Activated naive CD8-positive, alpha-beta T cell treated with anti-CD3 and anti-CD28 coated beads, Interleukin-2, amount 10 ng/mL, durations not matched to agents 7 days and 5 days (primary cell): ENCODE measurements around the gene BTLA. TPM values are rescaled to one million over a fixed set of nuclear protein-coding genes. Genes with fewer than 3 reads are reported as not detected.
"Not testable (repeated sequence)": the region's sequence is repeated elsewhere in the genome, so short reads cannot be mapped to it uniquely, and the experiment has no call there.

Experiments used
- ATAC-seq: fragments of 150-1000 bp; cut with Tn5 transposase; one replicate; pipeline ENCODE4 v1.10.0; 2021; ENCODE audit warnings: low read depth, moderate library complexity
- POLR2A ChIA-PET: fragments of 350-600 bp; sonication (Branson Sonifier 250); formaldehyde crosslinking; loops from one replicate; lab custom pipeline; 2021; ENCODE audit warnings: antibody characterized with exemption; lab: Charles Lee
- DNase-seq: peaks from one replicate; pipeline ENCODE4 v3.0.0; 2021
- H3K27ac Mint-ChIP-seq: one replicate; pipeline ENCODE4 v1.8.0; 2022; ENCODE audit warnings: mild to moderate bottlenecking, mixed read lengths
- H3K27me3 Mint-ChIP-seq: one replicate; pipeline ENCODE4 v1.8.0; 2022; ENCODE audit warnings: mild to moderate bottlenecking, moderate library complexity, mixed read lengths
- H3K36me3 Mint-ChIP-seq: one replicate; pipeline ENCODE4 v1.8.0; 2021; ENCODE audit warnings: mild to moderate bottlenecking, mixed read lengths
- H3K4me1 Mint-ChIP-seq: one replicate; pipeline ENCODE4 v1.8.0; 2021; ENCODE audit warnings: mixed read lengths
- H3K4me3 Mint-ChIP-seq: one replicate; pipeline ENCODE4 v1.8.0; 2022; ENCODE audit warnings: mild to moderate bottlenecking, moderate library complexity, mixed read lengths
- H3K9me3 Mint-ChIP-seq: one replicate; pipeline ENCODE4 v1.8.0; 2021; ENCODE audit warnings: mixed read lengths
- total RNA-seq, 2 experiments: library from RNA; stranded (reverse); gene quantifications; one replicate each; pipeline ENCODE4 v1.2.3, GENCODE V29; 2021

Gene BTLA, protein sequence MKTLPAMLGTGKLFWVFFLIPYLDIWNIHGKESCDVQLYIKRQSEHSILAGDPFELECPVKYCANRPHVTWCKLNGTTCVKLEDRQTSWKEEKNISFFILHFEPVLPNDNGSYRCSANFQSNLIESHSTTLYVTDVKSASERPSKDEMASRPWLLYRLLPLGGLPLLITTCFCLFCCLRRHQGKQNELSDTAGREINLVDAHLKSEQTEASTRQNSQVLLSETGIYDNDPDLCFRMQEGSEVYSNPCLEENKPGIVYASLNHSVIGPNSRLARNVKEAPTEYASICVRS
- 10 to 100 TPM; 27.8 to 29.8 TPM for total RNA-seq

DNA sequence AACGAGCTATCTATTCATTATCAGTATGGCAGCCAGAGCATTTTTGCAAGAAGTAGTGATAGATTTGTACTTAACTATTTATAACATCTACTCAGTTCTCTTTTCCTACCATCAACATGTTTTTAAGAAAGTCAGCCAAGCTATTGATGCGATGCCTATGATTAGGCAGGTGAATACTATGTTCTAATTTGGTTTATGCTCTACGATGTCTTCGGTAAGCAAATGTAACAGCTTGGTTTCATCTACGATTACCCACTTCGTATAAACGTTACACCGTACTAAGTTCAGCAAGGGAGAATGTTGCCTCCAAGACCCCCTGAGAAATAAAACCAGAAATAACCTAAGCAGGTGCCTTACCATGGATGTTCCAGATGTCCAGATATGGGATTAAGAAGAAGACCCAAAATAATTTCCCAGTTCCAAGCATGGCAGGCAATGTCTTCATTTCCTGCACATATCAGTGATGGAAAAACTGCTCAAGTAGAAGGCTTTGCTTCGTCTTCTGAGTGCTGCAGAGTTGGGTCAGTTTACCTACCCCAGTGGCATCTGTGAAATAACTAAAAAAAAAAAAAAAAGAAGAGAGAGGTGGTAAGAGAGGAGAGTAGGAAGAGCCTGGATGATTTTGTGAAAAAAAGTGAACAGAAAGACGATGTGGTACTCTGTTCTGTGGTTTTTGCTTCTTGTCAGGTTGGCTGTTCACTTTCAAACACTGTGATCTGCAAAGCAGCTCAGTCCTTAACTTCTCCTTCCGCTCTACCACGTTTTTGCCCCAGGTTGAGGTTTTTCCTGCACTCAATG, at the start of gene BTLA:
Gene BTLA, minus strand, starts transcription at position 559 of the 798 bp plus-strand sequence. Its CDS starts 114 bp downstream, at position 445.
- H3K4me1 Mint-ChIP-seq: peaks cover 41% of the 10 kb centered on the region
- peak within 1 kb of the TSS; percentile 95 for H3K27ac Mint-ChIP-seq
- POLR2A ChIA-PET: interaction anchor here (0.7 to 3.0 kb wide), 17 partner anchors 8 to 952 kb away, joined by 3 to 15 read pairs (median 3); partner anchors contain the start of genes ATG3 and SLC35A5
- peaks cover 4% of the 10 kb centered on the region for H3K9me3 Mint-ChIP-seq
- H3K36me3 Mint-ChIP-seq: peaks cover 13% of the 10 kb centered on the region
- ATAC-seq (peak; percentile 66), DNase-seq (no peak)
- H3K27me3 Mint-ChIP-seq: no peaks in the 10 kb centered on the region
- peak within 1 kb of the TSS; percentile 99 for H3K4me3 Mint-ChIP-seq

DNA sequence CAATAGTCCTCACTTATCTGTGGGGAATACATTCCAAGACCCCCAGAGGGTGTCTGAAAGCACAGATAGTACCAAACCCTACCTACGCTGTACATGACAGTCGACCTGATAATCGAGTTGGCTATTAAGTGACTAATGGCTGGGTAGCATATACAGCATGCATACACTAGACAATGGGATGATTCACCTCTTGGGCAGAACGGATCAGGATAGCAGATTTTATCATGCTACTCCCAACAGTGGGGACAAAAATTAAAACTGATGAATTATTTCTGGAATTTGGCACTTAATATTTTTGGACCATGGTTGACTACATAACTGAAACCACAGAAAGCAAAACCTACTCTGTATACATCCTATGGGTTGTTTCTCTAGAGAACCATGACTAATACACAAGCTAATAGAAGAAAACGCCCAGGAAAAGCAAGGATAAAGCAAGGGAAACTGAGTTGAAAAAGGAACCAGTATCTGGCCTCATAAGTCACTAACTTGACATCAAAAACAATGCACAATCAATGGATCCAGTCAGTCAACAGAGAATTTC, 47.0 kb upstream of the BTLA start:
- DNase-seq (no peak), ATAC-seq (no peak)
- Mint-ChIP-seq H3K4me1 (peaks cover 4% of the 10 kb centered on the region), H3K4me3 (no peak overlapping the region), H3K36me3 (peaks cover 40% of the 10 kb centered on the region), H3K27ac (no peak overlapping the region), H3K27me3 (no peaks in the 10 kb centered on the region), H3K9me3 (no peaks in the 10 kb centered on the region)
- POLR2A ChIA-PET: no interaction called here

DNA sequence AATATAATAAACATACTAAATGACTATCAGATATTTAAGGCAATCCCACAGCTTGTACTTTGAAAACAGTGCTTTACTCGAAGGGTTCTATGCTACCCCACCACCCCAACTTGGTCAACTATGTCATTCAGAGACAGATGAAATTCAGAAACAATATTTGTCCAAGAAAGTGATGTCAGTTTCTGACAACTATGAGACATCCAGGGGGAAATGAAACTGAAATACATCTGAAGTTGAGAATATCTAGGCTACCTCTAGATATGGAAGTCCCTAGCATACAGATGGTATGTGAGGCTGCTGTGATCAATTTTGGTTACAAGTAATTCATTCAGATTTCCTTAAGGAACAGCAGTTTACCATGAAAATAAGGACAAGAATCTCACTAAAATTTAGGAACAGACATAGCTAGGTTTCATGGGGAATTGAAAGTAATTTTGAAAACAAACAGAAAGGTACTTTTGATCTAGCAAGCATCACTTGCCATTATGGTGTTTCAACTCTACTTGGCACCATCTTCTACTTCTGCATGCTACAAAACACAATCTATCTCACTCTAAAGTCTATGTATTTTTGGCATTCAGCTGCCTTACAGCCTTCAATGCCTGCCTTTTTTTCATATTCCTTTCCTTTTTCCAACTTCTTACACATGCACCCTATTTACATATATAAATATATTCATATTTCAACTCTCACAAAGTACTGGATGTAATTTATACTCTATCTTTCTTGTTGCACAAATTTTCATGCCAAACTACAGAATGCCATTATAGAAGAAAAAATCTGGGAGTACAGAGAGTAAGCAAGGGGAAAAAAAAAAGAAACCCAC, 40.8 kb upstream of the BTLA start:
- Mint-ChIP-seq H3K36me3 (peaks cover 51% of the 10 kb centered on the region), H3K4me1 (peaks cover 21% of the 10 kb centered on the region), H3K27ac (peak overlapping the region; percentile 32), H3K27me3 (no peaks in the 10 kb centered on the region), H3K9me3 (no peaks in the 10 kb centered on the region), H3K4me3 (no peak overlapping the region)
- ATAC-seq (no peak), DNase-seq (no peak)
- POLR2A ChIA-PET: no interaction called here

DNA sequence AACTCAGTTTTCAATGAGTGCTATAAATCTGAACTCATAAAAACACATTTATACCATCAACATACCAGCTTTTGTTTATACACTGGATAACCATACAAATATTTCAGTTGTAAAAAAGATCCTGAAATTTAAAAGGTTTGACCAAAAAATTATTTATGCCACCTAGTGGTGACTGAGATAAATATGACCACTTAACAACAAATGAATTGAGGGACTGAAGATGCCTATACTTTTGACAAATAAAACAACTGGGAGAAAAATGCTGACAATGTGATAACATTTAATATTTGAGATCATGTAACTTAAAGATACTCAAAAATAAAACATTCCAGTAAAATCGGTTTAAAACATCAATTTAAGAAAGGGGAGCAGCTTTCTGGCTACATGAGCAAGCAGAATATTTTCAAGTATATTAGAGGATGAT, 32.1 kb upstream of the BTLA start:
- no peak for DNase-seq
- POLR2A ChIA-PET: no interaction called here
- Mint-ChIP-seq H3K9me3 (no peaks in the 10 kb centered on the region), H3K27me3 (no peaks in the 10 kb centered on the region), H3K27ac (no peak overlapping the region), H3K4me3 (no peak overlapping the region), H3K36me3 (peaks cover 5% of the 10 kb centered on the region), H3K4me1 (peaks cover 1% of the 10 kb centered on the region)
- ATAC-seq: no peak

DNA sequence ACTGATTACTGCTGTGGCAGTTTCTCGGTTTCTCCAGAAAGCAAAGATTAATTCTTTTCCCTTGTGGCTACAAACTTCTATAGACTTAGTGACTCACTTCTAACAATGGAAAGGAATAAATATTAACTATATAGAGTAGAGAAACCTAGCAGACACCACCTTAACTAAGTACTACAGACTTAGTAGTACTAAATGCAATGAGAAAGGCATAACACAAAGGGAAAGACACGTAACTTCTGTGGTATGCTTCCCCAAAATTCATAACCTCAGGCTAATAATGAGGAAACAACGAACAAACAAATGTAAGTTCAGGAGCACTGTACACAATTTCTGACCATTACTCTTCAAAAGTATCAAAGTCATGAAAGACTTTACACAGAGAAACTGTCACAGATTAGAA, 31.3 kb upstream of the BTLA start:
- DNase-seq: no peak
- H3K36me3 Mint-ChIP-seq: peaks cover 6% of the 10 kb centered on the region
- ATAC-seq: no peak
- POLR2A ChIA-PET: no interaction called here
- no peak overlapping the region for H3K27ac Mint-ChIP-seq
- no peaks in the 10 kb centered on the region for H3K27me3 Mint-ChIP-seq
- peaks cover 1% of the 10 kb centered on the region for H3K4me1 Mint-ChIP-seq
- no peaks in the 10 kb centered on the region for H3K9me3 Mint-ChIP-seq
- no peak overlapping the region for H3K4me3 Mint-ChIP-seq

DNA sequence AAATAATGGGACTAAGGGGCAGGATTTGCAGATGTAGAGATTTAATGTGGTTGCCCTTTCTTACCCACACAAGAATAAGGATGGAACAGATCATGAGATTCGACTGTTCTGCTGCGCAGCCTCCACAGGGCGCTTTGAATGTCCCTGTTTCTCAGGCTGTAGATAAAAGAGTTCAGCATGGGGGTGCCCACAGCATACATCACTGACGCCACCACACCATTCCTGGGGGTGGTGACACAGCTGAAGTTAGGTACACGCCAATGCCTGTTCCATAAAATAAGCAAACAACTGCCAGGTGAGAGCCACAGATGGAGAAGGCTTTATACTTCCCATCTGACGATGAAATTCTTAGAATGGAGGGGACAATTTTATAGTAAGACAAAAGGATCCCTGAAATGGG, 24.9 kb upstream of the BTLA start:
- ATAC-seq, POLR2A ChIA-PET, DNase-seq, H3K4me3 Mint-ChIP-seq, H3K27ac Mint-ChIP-seq, H3K4me1 Mint-ChIP-seq, H3K36me3 Mint-ChIP-seq, H3K27me3 Mint-ChIP-seq, H3K9me3 Mint-ChIP-seq: not testable (repeated sequence)

DNA sequence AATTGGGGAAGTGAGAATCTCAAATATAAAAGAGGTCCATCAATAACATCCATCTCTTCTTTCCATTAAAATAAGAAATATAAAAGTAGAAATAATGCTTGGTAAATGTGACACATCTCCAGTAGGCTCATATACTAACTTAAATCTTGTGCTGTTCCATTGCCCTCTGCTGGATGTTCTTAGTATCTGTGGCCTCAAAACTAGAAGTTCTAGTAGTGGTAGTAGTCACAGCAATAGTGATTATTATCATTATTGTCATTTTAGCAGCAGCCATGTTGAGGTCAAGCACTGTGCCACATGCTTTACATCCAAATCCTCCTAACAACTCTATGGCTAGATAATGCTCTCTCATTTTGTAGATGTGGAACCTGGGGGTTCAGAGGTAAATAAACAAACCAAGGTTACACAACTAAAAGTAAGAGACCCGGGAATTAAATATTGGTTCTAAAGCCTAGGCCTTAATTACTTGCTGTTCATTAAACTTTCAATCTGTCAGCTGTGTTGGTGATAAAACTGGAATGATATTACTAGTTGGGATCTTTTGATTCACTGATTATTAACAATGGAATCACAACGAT, 20.2 kb upstream of the BTLA start:
- no peak overlapping the region for H3K27ac Mint-ChIP-seq

DNA sequence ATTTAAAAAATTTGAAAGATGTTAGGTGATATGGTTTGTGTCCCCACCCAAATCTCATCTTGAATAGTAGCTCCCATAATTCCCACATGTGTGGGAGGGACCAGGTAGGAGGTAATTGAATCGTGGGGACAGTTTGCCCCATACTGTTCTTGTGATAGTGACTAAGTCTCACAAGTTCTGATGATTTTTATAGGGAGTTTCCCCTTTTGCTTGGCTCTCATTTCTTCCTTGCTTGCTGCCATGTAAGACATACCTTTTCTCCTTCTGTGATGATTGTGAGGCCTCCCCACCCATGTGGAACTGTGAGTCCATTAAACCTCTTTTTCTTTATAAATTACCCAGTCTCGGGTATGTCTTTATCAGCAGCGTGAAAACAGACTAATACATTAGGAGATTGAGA, 19.7 kb upstream of the BTLA start:
- H3K4me1 Mint-ChIP-seq: peaks cover 11% of the 10 kb centered on the region
- not testable (repeated sequence) for ATAC-seq

More for the DNA sequence above, 20.2 kb upstream of the BTLA start:
- Mint-ChIP-seq H3K36me3 (peaks cover 7% of the 10 kb centered on the region), H3K9me3 (peaks cover 2% of the 10 kb centered on the region), H3K4me3 (no peak overlapping the region), H3K27me3 (no peaks in the 10 kb centered on the region), H3K4me1 (peaks cover 10% of the 10 kb centered on the region)
- DNase-seq (no peak), ATAC-seq (peak; percentile 62)
- POLR2A ChIA-PET: interaction anchor here (1.1 kb wide), 2 partner anchors 186 kb away, joined by 3 to 6 read pairs; partner anchors contain the start of gene CD200

DNA sequence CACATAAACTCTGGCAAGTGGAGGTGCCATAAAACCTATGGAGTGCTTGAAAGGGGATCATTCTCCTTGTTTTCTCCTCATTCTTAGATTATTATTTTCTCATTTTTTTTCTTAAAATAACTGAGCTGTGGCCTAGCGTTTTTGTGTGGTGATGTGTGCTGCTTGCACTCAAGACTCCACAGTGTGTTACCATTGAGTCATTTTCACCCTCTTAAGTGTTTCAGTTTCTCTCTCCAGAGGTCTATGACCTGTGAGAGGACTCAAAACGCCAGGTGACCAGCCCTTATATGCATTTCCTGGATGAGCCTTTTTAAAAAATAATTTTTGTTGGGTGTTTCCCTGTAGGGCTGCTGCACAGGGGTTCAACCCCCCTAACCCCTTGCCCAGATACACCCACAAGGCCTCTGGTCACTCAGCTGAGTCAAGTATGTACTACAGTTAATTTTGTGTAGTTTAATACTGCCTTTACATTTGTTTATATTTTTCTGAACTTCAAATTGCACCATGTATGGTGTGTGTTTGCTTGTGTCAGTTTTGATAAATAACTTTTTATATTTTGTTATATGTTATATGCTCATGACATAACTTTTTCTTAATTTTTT, 15.4 kb upstream of the BTLA start:
- peaks cover 9% of the 10 kb centered on the region for H3K9me3 Mint-ChIP-seq

More for the DNA sequence above, 19.7 kb upstream of the BTLA start:
- not testable (repeated sequence) for H3K27ac Mint-ChIP-seq, H3K27me3 Mint-ChIP-seq, H3K4me3 Mint-ChIP-seq, H3K9me3 Mint-ChIP-seq, H3K36me3 Mint-ChIP-seq, DNase-seq
- POLR2A ChIA-PET: interaction anchor here (0.8 to 1.1 kb wide), 2 partner anchors 54 to 186 kb away, joined by 3 to 6 read pairs; partner anchors contain the start of gene CD200

DNA sequence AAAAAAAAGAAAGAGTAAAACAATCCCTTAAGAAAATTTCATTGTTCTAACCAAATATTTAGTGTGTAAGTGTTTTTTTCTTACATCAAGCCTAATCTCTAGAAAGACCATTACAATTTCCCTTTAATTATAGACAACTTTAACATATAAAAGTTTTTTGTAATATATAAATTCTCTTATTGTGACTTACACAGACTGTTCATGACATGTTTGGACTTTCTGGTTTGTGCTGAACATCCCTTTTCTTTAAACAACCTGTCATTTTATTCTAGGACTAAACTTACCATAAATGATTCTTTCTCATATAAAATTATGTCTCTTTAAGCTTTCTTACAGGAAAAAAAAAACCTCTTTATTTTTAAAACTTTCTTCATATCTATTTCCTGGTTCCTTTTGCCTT, 13.0 kb upstream of the BTLA start:
- Mint-ChIP-seq H3K4me3 (no peak overlapping the region), H3K36me3 (peaks cover 17% of the 10 kb centered on the region), H3K9me3 (peaks cover 9% of the 10 kb centered on the region), H3K27me3 (no peaks in the 10 kb centered on the region), H3K4me1 (peaks cover 4% of the 10 kb centered on the region), H3K27ac (no peak overlapping the region)
- no peak for DNase-seq
- POLR2A ChIA-PET: interaction anchor here (1.0 kb wide), 1 partner anchor 13 kb away, joined by 4 read pairs; the partner anchor contains the start of gene BTLA
- no peak for ATAC-seq

More for the DNA sequence above, 15.4 kb upstream of the BTLA start:
- no peak for DNase-seq
- H3K4me3 Mint-ChIP-seq: no peak overlapping the region
- peaks cover 11% of the 10 kb centered on the region for H3K36me3 Mint-ChIP-seq
- H3K27ac Mint-ChIP-seq: no peak overlapping the region
- H3K27me3 Mint-ChIP-seq: no peaks in the 10 kb centered on the region
- H3K4me1 Mint-ChIP-seq: peaks cover 11% of the 10 kb centered on the region
- POLR2A ChIA-PET: interaction anchor here (0.9 kb wide), 1 partner anchor 181 kb away, joined by 3 read pairs; no protein-coding TSS in a partner anchor
- ATAC-seq: peak; percentile 97

DNA sequence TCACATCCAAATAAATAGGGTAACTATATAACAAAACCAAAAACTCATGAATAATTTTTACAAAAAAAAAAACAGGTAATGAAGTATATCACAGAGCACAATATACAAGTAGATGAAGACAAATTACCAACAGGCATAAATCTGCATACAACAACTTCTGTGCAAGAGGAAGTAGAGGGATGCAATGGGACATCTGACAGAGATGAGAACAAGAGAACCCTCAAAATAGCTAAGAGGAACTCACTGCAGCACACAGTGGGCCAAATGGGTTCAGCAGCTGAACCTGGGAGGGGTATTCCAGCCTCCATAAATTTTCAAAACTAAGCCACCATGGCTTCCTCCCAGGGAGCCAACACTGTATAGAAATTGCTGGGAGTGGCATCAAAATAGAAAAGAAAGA, 9.6 kb upstream of the BTLA start:
- Mint-ChIP-seq H3K4me1 (peaks cover 7% of the 10 kb centered on the region), H3K27ac (no peak overlapping the region), H3K27me3 (no peaks in the 10 kb centered on the region), H3K4me3 (no peak overlapping the region), H3K9me3 (peaks cover 11% of the 10 kb centered on the region), H3K36me3 (peaks cover 14% of the 10 kb centered on the region)
- DNase-seq (no peak), ATAC-seq (no peak)
- POLR2A ChIA-PET: interaction anchor here (1.4 kb wide), 1 partner anchor 9 kb away, joined by 4 read pairs; the partner anchor contains the start of gene BTLA

DNA sequence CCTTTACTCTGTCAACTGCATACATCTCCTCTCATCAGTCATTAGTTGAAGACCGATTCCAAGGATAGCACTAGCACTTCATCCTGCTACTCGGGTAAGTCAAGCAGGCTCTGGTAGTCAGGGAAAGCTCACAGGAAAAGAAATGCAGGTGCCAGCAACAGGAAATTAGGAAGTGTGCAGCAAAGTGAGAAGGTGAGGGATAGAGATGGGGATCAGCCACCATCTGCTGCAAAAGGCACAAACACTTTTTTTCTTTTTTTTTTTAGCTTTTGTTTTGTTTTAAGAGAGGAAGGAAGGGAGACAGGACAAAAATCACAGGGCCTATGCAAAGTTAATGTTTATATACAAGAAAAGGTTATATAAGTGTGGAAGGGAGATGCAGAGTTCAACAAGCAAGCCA, 9.0 kb upstream of the BTLA start:
- Mint-ChIP-seq H3K36me3 (peaks cover 14% of the 10 kb centered on the region), H3K27ac (no peak overlapping the region), H3K4me3 (no peak overlapping the region), H3K9me3 (peaks cover 11% of the 10 kb centered on the region), H3K27me3 (no peaks in the 10 kb centered on the region), H3K4me1 (peaks cover 7% of the 10 kb centered on the region)
- POLR2A ChIA-PET: interaction anchor here (1.4 kb wide), 1 partner anchor 9 kb away, joined by 4 read pairs; the partner anchor contains the start of gene BTLA
- ATAC-seq (no peak), DNase-seq (no peak)
